Measurements from ENCODE around the gene NRXN3. TPM values are rescaled to one million over a fixed set of nuclear protein-coding genes. Genes with fewer than 3 reads are reported as not detected.

Gene NRXN3
- total RNA-seq, 2 experiments from 2014 or later = not detected

- no peaks in the 10 kb centered on the region for H3K27me3 Mint-ChIP-seq
- no peak overlapping the region for H3K4me3 Mint-ChIP-seq
- H3K27ac Mint-ChIP-seq = no peak overlapping the region
- peaks cover 4% of the 10 kb centered on the region for H3K9me3 Mint-ChIP-seq
- no peaks in the 10 kb centered on the region for H3K36me3 Mint-ChIP-seq (ENCODE audit: low read depth)
- H3K4me1 Mint-ChIP-seq = no peaks in the 10 kb centered on the region
- ChIA-PET CTCF (no interaction called here), POLR2A (no interaction called here)
- DNase-seq = no peak
Observed at GRCh38 chr14:79500489-79500888, 1330.3 kb downstream of the NRXN3 start.

- Mint-ChIP-seq H3K27me3 (no peaks in the 10 kb centered on the region), H3K27ac (no peak overlapping the region), H3K4me3 (no peak overlapping the region), H3K36me3 (ENCODE audit: low read depth) (no peaks in the 10 kb centered on the region), H3K9me3 (peaks cover 4% of the 10 kb centered on the region), H3K4me1 (no peaks in the 10 kb centered on the region)
- no peak for DNase-seq
- ChIA-PET CTCF (no interaction called here), POLR2A (no interaction called here)
Observed at GRCh38 chr14:79502136-79502750, 1332.1 kb downstream of the NRXN3 start.

- H3K4me1 Mint-ChIP-seq = no peaks in the 10 kb centered on the region
- ChIA-PET CTCF (no interaction called here), POLR2A (no interaction called here)
- no peaks in the 10 kb centered on the region for H3K27me3 Mint-ChIP-seq
- H3K27ac Mint-ChIP-seq = no peak overlapping the region
- no peak overlapping the region for H3K4me3 Mint-ChIP-seq
- H3K36me3 Mint-ChIP-seq (ENCODE audit: low read depth) = no peaks in the 10 kb centered on the region
- no peak for DNase-seq
- peaks cover 4% of the 10 kb centered on the region for H3K9me3 Mint-ChIP-seq
Observed at GRCh38 chr14:79502751-79503148, 1332.6 kb downstream of the NRXN3 start.

GRCh38 chr14:79510659-79511058 is 1340.5 kb downstream of the NRXN3 start:
- no peak for DNase-seq
- H3K27me3 Mint-ChIP-seq = no peaks in the 10 kb centered on the region
- POLR2A ChIA-PET = no interaction called here
- no peak overlapping the region for H3K27ac Mint-ChIP-seq
- CTCF ChIA-PET = no interaction called here
- H3K4me3 Mint-ChIP-seq = no peak overlapping the region
- H3K9me3 Mint-ChIP-seq = peaks cover 5% of the 10 kb centered on the region
- H3K4me1 Mint-ChIP-seq = no peaks in the 10 kb centered on the region
- H3K36me3 Mint-ChIP-seq (ENCODE audit: low read depth) = no peaks in the 10 kb centered on the region

- peaks cover 5% of the 10 kb centered on the region for H3K9me3 Mint-ChIP-seq
- no peaks in the 10 kb centered on the region for H3K27me3 Mint-ChIP-seq
- no peak overlapping the region for H3K4me3 Mint-ChIP-seq
- no peaks in the 10 kb centered on the region for H3K36me3 Mint-ChIP-seq (ENCODE audit: low read depth)
- POLR2A ChIA-PET = no interaction called here
- H3K4me1 Mint-ChIP-seq = no peaks in the 10 kb centered on the region
- no peak overlapping the region for H3K27ac Mint-ChIP-seq
- DNase-seq = no peak
- CTCF ChIA-PET = no interaction called here
Observed at GRCh38 chr14:79511146-79511545, 1341.0 kb downstream of the NRXN3 start.

- H3K9me3 Mint-ChIP-seq = peaks cover 5% of the 10 kb centered on the region
- CTCF ChIA-PET = no interaction called here
- no peak overlapping the region for H3K27ac Mint-ChIP-seq
- H3K36me3 Mint-ChIP-seq (ENCODE audit: low read depth) = no peaks in the 10 kb centered on the region
- H3K4me1 Mint-ChIP-seq = no peaks in the 10 kb centered on the region
- no peak for DNase-seq
- POLR2A ChIA-PET = no interaction called here
- H3K4me3 Mint-ChIP-seq = no peak overlapping the region
- no peaks in the 10 kb centered on the region for H3K27me3 Mint-ChIP-seq
Observed at GRCh38 chr14:79513446-79513845, 1343.3 kb downstream of the NRXN3 start.

- Mint-ChIP-seq H3K4me1 (no peaks in the 10 kb centered on the region), H3K27me3 (no peaks in the 10 kb centered on the region), H3K4me3 (no peak overlapping the region), H3K36me3 (ENCODE audit: low read depth) (no peaks in the 10 kb centered on the region), H3K27ac (no peak overlapping the region), H3K9me3 (peaks cover 5% of the 10 kb centered on the region)
- CTCF ChIA-PET = no interaction called here
- no peak for DNase-seq
- POLR2A ChIA-PET = no interaction called here
Observed at GRCh38 chr14:79514700-79515099, 1344.5 kb downstream of the NRXN3 start.

- ChIA-PET POLR2A (no interaction called here), CTCF (no interaction called here)
- H3K4me3 Mint-ChIP-seq = no peak overlapping the region
- H3K27ac Mint-ChIP-seq = no peak overlapping the region
- no peak for DNase-seq
- no peaks in the 10 kb centered on the region for H3K27me3 Mint-ChIP-seq
- H3K9me3 Mint-ChIP-seq = peaks cover 4% of the 10 kb centered on the region
- H3K36me3 Mint-ChIP-seq (ENCODE audit: low read depth) = no peaks in the 10 kb centered on the region
- H3K4me1 Mint-ChIP-seq = no peaks in the 10 kb centered on the region
Observed at GRCh38 chr14:79515158-79515557, 1345.0 kb downstream of the NRXN3 start.

GRCh38 chr14:79516009-79516408 is 1345.8 kb downstream of the NRXN3 start:
- POLR2A ChIA-PET = no interaction called here
- CTCF ChIA-PET = no interaction called here
- Mint-ChIP-seq H3K27me3 (no peaks in the 10 kb centered on the region), H3K27ac (no peak overlapping the region), H3K4me1 (no peaks in the 10 kb centered on the region), H3K4me3 (no peak overlapping the region), H3K36me3 (ENCODE audit: low read depth) (no peaks in the 10 kb centered on the region), H3K9me3 (peaks cover 2% of the 10 kb centered on the region)
- DNase-seq = no peak

- Mint-ChIP-seq H3K9me3 (no peaks in the 10 kb centered on the region), H3K36me3 (ENCODE audit: low read depth) (no peaks in the 10 kb centered on the region), H3K27ac (no peak overlapping the region), H3K4me1 (no peaks in the 10 kb centered on the region), H3K4me3 (no peak overlapping the region), H3K27me3 (no peaks in the 10 kb centered on the region)
- ChIA-PET CTCF (no interaction called here), POLR2A (no interaction called here)
- no peak for DNase-seq
Observed at GRCh38 chr14:79525416-79525815, 1355.2 kb downstream of the NRXN3 start.

GRCh38 chr14:79528828-79529416 is 1358.7 kb downstream of the NRXN3 start:
- POLR2A ChIA-PET = no interaction called here
- Mint-ChIP-seq H3K9me3 (no peaks in the 10 kb centered on the region), H3K4me1 (no peaks in the 10 kb centered on the region), H3K4me3 (no peak overlapping the region), H3K27ac (no peak overlapping the region), H3K27me3 (no peaks in the 10 kb centered on the region), H3K36me3 (ENCODE audit: low read depth) (no peaks in the 10 kb centered on the region)
- no peak for DNase-seq
- CTCF ChIA-PET = no interaction called here

GRCh38 chr14:79530555-79530954 is 1360.4 kb downstream of the NRXN3 start:
- ChIA-PET CTCF (interaction anchor here (0.7 kb wide), 1 partner anchor 1334 kb away, joined by 3 read pairs; no protein-coding TSS in a partner anchor), POLR2A (no interaction called here)
- Mint-ChIP-seq H3K27me3 (no peaks in the 10 kb centered on the region), H3K4me1 (no peaks in the 10 kb centered on the region), H3K4me3 (no peak overlapping the region), H3K27ac (no peak overlapping the region), H3K9me3 (no peaks in the 10 kb centered on the region), H3K36me3 (ENCODE audit: low read depth) (no peaks in the 10 kb centered on the region)
- no peak for DNase-seq

GRCh38 chr14:79534703-79535353 is 1364.7 kb downstream of the NRXN3 start:
- H3K36me3 Mint-ChIP-seq (ENCODE audit: low read depth) = no peaks in the 10 kb centered on the region
- no peak for DNase-seq
- H3K4me1 Mint-ChIP-seq = no peaks in the 10 kb centered on the region
- no peaks in the 10 kb centered on the region for H3K9me3 Mint-ChIP-seq
- ChIA-PET CTCF (no interaction called here), POLR2A (no interaction called here)
- H3K4me3 Mint-ChIP-seq = no peak overlapping the region
- no peak overlapping the region for H3K27ac Mint-ChIP-seq
- no peaks in the 10 kb centered on the region for H3K27me3 Mint-ChIP-seq

GRCh38 chr14:79540394-79540793 is 1370.2 kb downstream of the NRXN3 start:
- no peak overlapping the region for H3K4me3 Mint-ChIP-seq
- H3K27me3 Mint-ChIP-seq = no peaks in the 10 kb centered on the region
- ChIA-PET CTCF (no interaction called here), POLR2A (no interaction called here)
- no peak overlapping the region for H3K27ac Mint-ChIP-seq
- no peaks in the 10 kb centered on the region for H3K4me1 Mint-ChIP-seq
- DNase-seq = no peak
- peaks cover 4% of the 10 kb centered on the region for H3K9me3 Mint-ChIP-seq
- H3K36me3 Mint-ChIP-seq (ENCODE audit: low read depth) = no peaks in the 10 kb centered on the region
